ENCODE data around the gene UBE2V1.
A peak's percentile ranks its signal among the peaks of the same experiment; 100 is the strongest.
"Not testable (repeated sequence)": the region's sequence is repeated elsewhere in the genome, so short reads cannot be mapped to it uniquely, and the experiment has no call there.

UBE2V1 gene

GRCh38 chr20:50112512-50113419 lies at the start of gene UBE2V1:
UBE2V1 (minus strand) TSS chr20:50113150; CDS start chr20:50113128, 22 bp downstream.
- DNase-seq (ENCODE audit: low read depth) = peak; percentile 72

- not testable (repeated sequence) for DNase-seq (ENCODE audit: low read depth)
These were observed 48.5 kb upstream of the UBE2V1 start for GRCh38 chr20:50161494-50161893.

GRCh38 chr20:50153500-50154377 lies 40.8 kb upstream of the UBE2V1 start, which contains the start of gene PEDS1:
PEDS1 (minus strand) TSS chr20:50153723; CDS start chr20:50153637, 86 bp downstream.
- DNase-seq (ENCODE audit: low read depth) = peak; percentile 63

GRCh38 chr20:50153153-50153499 lies 40.2 kb upstream of the UBE2V1 start:
- no peak for DNase-seq (ENCODE audit: low read depth)

DNA sequence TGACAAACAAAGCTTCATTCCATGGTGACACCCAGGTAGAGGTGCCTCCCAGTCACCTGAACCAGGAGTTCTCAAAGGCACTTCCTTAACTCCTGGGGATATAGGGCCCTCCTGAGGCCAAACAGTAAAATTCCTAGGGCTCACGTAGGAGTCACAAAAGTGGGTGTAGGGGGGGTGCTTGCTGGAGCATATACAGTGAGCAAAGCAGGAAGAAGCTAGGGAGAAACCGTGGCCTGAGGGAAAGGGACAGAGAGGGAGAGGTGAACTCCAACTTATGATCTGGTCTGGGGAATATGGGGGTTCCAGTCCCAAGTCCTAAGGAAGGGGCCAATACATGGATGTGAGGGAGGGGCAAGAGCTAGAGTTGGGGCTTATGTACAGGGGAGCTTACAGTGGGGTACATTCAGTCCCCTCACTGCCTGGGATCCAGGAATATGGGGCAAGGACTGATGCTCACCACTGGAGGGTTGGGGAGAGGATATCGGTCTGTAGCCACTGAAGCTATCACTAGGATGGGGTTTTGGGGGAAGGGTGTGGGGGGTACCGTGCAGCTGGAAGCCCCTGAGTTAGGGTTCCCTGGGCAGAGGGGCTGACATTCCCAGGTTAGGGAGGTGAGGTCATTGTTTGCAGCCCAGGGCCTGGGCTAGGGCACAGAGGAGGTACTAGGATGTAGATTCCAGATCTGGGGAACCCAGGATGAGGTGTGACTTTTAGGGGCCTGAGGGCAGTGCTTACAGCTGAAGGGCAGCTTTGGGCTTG lies 39.6 kb upstream of the UBE2V1 start:
- DNase-seq (ENCODE audit: low read depth) = no peak

DNA sequence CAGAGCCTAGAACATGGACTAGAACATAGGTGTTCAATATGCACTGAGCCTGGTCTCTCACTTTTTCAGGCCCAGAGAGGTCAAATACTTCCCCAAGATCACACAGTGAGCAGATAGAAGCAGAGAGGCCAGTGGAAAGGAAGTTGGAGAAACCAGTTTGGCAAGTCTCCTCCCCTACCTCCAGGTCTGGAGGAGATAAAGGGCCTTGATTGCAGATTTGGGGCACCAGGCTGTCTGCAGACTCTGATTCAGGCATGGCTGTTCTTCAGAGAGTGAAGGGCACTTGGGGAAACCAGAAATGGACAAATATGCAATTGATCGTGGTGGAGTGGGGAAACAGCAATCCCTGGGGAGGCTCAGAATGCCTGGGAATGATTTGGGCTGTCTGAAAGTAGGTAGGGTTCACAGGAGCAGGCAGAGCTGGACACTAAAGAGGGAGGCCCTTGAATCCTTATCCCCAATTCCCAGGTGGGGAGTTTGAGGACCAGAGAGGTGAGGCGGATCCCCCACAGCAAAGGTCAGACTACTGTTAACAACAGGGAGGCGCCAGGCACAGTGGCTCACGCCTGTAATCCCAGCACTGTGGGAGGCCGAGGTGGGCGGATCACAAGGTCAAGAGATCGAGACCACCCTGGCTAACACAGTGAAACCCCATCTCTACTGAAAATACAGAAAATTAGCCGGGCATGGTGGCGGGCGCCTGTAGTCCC lies 38.2 kb upstream of the UBE2V1 start:
- no peak for DNase-seq (ENCODE audit: low read depth)

DNA sequence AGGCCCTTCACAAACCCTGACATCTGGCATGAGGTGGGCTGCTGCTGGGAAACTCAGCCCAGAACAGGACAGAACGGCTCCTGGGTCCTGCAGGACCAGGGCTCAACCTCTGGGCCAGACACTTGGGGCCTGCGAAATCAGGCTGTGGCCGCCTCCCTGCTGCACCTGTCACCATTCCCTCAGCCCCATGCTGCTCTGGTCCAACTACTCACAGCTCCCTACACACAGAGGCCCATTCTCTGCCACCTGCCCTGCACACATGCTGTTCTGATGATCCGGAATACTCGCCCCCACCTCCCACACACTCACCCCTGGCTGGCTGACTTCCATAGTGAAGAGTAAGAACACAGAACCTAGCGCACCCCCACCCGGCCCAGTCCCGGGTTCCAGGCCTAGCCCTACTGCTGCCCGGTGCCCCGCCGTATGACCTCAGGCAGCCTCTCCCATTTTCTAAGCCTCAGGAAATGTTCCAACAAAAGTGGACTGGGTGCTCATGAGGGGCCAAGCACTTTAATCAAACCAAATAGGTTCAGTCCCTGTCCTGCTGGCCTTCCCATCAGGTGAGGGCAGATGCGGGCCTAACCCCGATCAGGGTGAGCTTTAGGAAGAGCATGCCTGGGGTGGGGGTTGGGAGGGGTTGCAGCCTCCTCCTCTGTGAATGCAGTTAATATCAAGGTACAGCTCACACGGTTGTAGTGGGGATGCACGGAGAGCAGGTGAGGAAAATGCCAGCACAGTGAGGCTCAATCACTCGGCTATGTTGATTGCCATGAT lies 36.7 kb upstream of the UBE2V1 start:
- DNase-seq (ENCODE audit: low read depth) = no peak

- peak; percentile 31 for DNase-seq (ENCODE audit: low read depth)
These were observed 34.0 kb upstream of the UBE2V1 start for GRCh38 chr20:50146732-50147662.

GRCh38 chr20:50146214-50146613 lies 33.3 kb upstream of the UBE2V1 start:
- DNase-seq (ENCODE audit: low read depth) = no peak

DNA sequence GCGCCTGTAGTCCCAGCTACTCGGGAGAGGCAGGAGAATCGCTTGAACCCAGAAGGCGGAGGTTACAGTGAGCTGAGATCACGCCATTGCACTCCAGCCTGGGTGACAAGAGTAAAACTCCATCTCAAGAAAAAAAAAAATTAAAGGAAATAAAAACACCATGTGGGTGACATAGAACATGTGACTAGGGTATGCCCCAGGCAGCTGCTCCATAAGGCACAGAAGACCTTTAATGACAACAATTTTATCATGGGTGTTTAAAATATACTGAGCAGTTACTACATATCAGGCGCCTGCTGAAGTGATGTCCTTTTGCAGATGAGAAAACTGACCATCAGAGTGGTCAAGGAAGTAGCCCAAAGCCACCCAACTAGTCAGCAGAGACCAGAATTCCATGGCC lies 32.6 kb upstream of the UBE2V1 start:
- no peak for DNase-seq (ENCODE audit: low read depth)

DNA sequence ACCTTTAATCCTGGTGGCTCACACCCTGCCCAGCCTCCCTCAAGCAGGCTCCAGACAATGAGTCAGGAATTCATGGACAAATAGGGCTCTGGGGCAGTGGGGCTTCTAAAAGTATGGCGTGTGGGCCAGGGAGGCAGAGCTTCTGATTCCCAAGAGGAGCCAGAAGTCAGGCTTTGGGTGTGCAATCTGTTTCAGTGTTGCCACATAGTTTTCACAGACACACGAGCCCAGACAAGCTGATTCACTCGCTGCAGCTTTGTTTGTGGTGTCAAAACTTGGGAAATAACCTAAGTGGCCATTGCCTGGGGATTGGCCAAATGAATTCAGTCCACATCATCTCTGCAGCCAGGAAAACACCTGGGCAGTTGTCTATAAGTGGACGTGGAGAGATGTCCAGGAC lies 31.4 kb upstream of the UBE2V1 start:
- no peak for DNase-seq (ENCODE audit: low read depth)

- no peak for DNase-seq (ENCODE audit: low read depth)
These were observed 29.9 kb upstream of the UBE2V1 start for GRCh38 chr20:50142812-50143211.

- no peak for DNase-seq (ENCODE audit: low read depth)
These were observed 29.0 kb upstream of the UBE2V1 start for GRCh38 chr20:50141811-50142561.

GRCh38 chr20:50141018-50141675 lies 28.2 kb upstream of the UBE2V1 start:
- no peak for DNase-seq (ENCODE audit: low read depth)

DNA sequence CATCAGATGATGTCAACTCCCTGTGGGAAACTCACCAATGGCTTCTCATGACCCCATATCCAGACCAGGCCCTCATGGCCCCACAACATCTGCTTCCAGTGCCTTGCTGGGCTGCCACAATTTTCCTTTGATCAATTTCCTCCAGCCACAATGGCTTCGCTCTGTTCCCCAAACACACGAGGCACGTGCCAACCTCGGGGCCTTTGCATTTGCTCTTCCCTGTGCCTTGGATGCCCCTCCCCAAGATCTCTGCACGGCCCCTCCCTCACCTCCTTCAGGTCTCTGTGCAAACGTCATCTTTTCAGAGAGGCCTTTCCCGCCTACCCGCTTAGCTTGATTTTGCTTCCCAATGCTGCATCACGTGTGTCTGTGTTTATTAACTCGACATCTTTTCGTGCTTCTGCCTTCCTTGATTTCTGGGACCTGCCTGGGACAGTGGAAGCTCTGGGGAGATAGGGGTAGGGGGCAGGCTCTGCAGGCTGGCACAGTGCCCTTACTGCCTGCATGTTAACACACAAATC lies 27.4 kb upstream of the UBE2V1 start:
- no peak for DNase-seq (ENCODE audit: low read depth)

- no peak for DNase-seq (ENCODE audit: low read depth)
These were observed 25.8 kb upstream of the UBE2V1 start for GRCh38 chr20:50138479-50139393.

- no peak for DNase-seq (ENCODE audit: low read depth)
These were observed 25.1 kb upstream of the UBE2V1 start for GRCh38 chr20:50138120-50138478.
